Aorta (tissue), 5 donors: Measurements from ENCODE around the gene ARHGEF38. TPM values are rescaled to one million over a fixed set of nuclear protein-coding genes. Genes with fewer than 3 reads are reported as not detected.
"Not testable (repeated sequence)": the region's sequence is repeated elsewhere in the genome, so short reads cannot be mapped to it uniquely, and the experiment has no call there.

Experiments used
- ATAC-seq: fragments of 200-7000 bp; cut with Tn5 transposase; one replicate; pipeline ENCODE4 v1.9.1; 2022; ENCODE audit warnings: moderate library complexity; ENCODE audit not compliant: low FRiP score
- DNase-seq, 2 donors: peaks; one replicate each; pipeline ENCODE4 v3.0.0-alpha.2; 2020
- H3K27ac ChIP-seq, 2 donors: one replicate each; pipeline ENCODE4 v1.5.1; 2013; ENCODE audit warnings: low read length in 2 of 2, mild to moderate bottlenecking in 2 of 2, moderate library complexity in 2 of 2, control low read depth in 1 of 2, inconsistent platforms in 1 of 2, low read depth in 1 of 2
- H3K27me3 ChIP-seq, 2 donors: one replicate each; pipeline ENCODE4 v1.6.1; 2013; ENCODE audit warnings: control low read depth in 1 of 2, low read length in 1 of 2, mild to moderate bottlenecking in 1 of 2, moderate library complexity in 1 of 2; ENCODE audit not compliant: insufficient read depth in 2 of 2, control insufficient read depth in 1 of 2
- H3K36me3 ChIP-seq, 2 donors: one replicate each; pipeline ENCODE4 v1.6.1; 2013; ENCODE audit warnings: control low read depth in 1 of 2, low read length in 1 of 2, mild to moderate bottlenecking in 1 of 2; ENCODE audit not compliant: insufficient read depth in 2 of 2, control insufficient read depth in 1 of 2
- H3K4me1 ChIP-seq, 2 donors: one replicate each; pipeline ENCODE4 v1.6.1; 2013; ENCODE audit warnings: low read length in 2 of 2, control low read depth in 1 of 2, mild to moderate bottlenecking in 1 of 2, moderate library complexity in 1 of 2; ENCODE audit not compliant: insufficient read depth in 2 of 2, control insufficient read depth in 1 of 2
- H3K4me3 ChIP-seq, 2 donors: one replicate each; pipeline ENCODE4 v1.5.1; 2013; ENCODE audit warnings: low read length in 2 of 2, control low read depth in 1 of 2, mild to moderate bottlenecking in 1 of 2
- H3K9me3 ChIP-seq: one replicate; pipeline ENCODE4 v1.6.1; 2013; ENCODE audit warnings: mild to moderate bottlenecking, low read length; ENCODE audit not compliant: control insufficient read depth
- WGBS, 2 donors: extraction: QIAGEN DNeasy Blood & Tissue Kit; methylation state at CpG; one replicate each; pipeline ENCODE4 v1.1.7; 2013; 5-methylcytosine and 5-hydroxymethylcytosine counted together
- intact Hi-C, 2 donors: fragments of 100-400 bp; cut with DNase I; formaldehyde crosslinking; loops; one replicate each; pipeline versions ENCODE4 v1.14.2 to v1.15.0; 2022
- polyA plus RNA-seq, 2 donors: library from polyadenylated mRNA; stranded (reverse); fragments of 200-250 nt; gene quantifications; one replicate each; pipeline ENCODE4 v1.2.3, GENCODE V29; 2013
- total RNA-seq, 2 donors: library from RNA; stranded (reverse); fragmentation: NEBNext Ultra II Directional; extraction: Animal tissue kit (Norgen Biotek cat#: 25700); gene quantifications; one replicate each; pipeline ENCODE4 v1.2.1, GENCODE V29; 2021
- donor health status: healthy with polysubstance abuse.
- donor health status: Bipolar disorder and iron deficiency.
- donor health status: DM: no; HTN: no; CAD: no.
- donor health status: DM: no; HTN: no; CAD: no.
- donor health status: DM: yes; HTN: yes; CAD: no.

The ARHGEF38 gene
- total and polyA plus RNA-seq, 4 donors: 0.75 TPM; not detected in 3

DNA sequence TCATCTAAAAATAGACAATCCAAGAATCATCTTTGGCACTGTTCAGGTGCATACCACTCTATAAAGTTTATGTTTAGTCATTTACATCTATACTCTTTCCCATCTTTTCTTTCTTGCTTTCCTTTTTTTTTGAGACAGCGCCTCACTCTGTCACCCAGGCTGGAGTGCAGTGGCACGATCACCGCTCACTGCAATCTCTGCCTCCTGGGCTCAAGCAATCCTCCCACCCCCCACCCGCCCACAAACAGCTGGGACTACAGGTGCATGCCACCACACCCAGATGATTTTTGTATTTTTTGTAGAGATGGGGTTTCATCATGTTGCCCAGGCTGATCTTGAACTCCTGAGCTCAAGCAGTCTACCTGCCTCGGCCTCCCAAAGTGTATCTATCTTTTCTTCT, 142.4 kb downstream of the ARHGEF38 start:
- not testable (repeated sequence) for H3K36me3 ChIP-seq, ATAC-seq
- 96 to 97% methylated on average over 5 of the region's 5 CpGs for WGBS, 2 donors

GRCh38 chr4:105695832-105696231, 143.4 kb downstream of the ARHGEF38 start:
- H3K36me3 ChIP-seq, H3K4me1 ChIP-seq, H3K9me3 ChIP-seq, H3K27ac ChIP-seq, ATAC-seq, DNase-seq, H3K4me3 ChIP-seq, intact Hi-C loops, H3K27me3 ChIP-seq: not testable (repeated sequence)
- 90 to 96% methylated on average over 8 of the region's 8 CpGs for WGBS, 2 donors

More for the DNA sequence above, 142.4 kb downstream of the ARHGEF38 start:
- H3K27me3 ChIP-seq, H3K27ac ChIP-seq, H3K9me3 ChIP-seq, H3K4me3 ChIP-seq, H3K4me1 ChIP-seq, DNase-seq, intact Hi-C loops: not testable (repeated sequence)

DNA sequence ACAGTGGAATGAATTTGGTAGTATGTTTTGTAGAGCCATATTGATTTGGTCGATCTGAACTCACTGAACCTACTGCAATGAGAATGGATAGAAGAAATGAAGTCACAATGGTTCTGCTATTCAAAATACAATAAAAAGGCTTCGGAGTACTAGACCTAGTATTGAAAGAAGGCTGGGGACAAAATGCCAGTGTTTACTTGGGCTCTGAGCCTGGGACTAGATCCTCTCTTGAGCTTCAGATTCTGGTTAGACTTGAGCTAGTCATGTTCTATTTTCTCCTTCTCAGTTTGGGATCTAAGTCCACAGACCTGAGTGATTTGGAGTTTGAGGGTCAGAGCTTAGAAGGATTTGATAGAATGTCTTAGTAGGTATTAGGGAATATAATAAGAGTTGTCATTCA, 146.2 kb downstream of the ARHGEF38 start:
- H3K4me3 ChIP-seq: no peak overlapping the region
- no peaks in the 10 kb centered on the region for H3K4me1 ChIP-seq
- ATAC-seq (no peak), DNase-seq (no peak)
- H3K9me3 ChIP-seq: no peaks in the 10 kb centered on the region
- intact Hi-C loops: no loop called here
- H3K36me3 ChIP-seq: no peaks in the 10 kb centered on the region
- 82 to 85% methylated on average over 2 of the region's 2 CpGs for WGBS, 2 donors
- no peak overlapping the region for H3K27ac ChIP-seq
- H3K27me3 ChIP-seq: no peaks in the 10 kb centered on the region

DNA sequence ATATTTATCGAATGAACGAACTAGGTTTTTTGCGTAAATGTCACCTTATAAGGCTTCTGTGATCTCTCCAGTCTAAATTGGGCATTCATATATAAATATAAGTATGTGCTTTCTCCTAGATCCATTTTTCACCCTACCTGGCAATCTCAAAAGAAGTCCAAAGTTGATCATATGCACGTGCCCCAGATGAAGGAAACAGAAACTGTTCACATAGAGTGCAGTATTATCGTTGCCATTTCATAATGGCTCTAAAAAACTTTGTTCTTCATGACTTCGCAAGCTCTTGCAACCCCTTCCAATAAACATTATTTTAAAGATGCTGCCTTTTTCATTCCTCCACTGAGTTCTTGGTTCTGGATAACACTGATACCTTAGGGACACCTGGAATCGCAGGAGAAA, 155.4 kb downstream of the ARHGEF38 start:
- DNase-seq (no peak), ATAC-seq (no peak)
- no peaks in the 10 kb centered on the region for H3K27me3 ChIP-seq
- no peaks in the 10 kb centered on the region for H3K9me3 ChIP-seq
- H3K27ac ChIP-seq: no peak overlapping the region
- H3K4me3 ChIP-seq: peak overlapping the region; percentile 72 to 82
- WGBS, 2 donors: 23 to 25% methylated on average over 7 of the region's 7 CpGs
- H3K4me1 ChIP-seq: peaks cover 0 to 3% of the 10 kb centered on the region in 2 donors
- no peaks in the 10 kb centered on the region for H3K36me3 ChIP-seq
- intact Hi-C loops: loop anchor here in 1 of 2 donors (2.0 kb wide), 1 partner anchor 189 kb away; no protein-coding TSS in a partner anchor

DNA sequence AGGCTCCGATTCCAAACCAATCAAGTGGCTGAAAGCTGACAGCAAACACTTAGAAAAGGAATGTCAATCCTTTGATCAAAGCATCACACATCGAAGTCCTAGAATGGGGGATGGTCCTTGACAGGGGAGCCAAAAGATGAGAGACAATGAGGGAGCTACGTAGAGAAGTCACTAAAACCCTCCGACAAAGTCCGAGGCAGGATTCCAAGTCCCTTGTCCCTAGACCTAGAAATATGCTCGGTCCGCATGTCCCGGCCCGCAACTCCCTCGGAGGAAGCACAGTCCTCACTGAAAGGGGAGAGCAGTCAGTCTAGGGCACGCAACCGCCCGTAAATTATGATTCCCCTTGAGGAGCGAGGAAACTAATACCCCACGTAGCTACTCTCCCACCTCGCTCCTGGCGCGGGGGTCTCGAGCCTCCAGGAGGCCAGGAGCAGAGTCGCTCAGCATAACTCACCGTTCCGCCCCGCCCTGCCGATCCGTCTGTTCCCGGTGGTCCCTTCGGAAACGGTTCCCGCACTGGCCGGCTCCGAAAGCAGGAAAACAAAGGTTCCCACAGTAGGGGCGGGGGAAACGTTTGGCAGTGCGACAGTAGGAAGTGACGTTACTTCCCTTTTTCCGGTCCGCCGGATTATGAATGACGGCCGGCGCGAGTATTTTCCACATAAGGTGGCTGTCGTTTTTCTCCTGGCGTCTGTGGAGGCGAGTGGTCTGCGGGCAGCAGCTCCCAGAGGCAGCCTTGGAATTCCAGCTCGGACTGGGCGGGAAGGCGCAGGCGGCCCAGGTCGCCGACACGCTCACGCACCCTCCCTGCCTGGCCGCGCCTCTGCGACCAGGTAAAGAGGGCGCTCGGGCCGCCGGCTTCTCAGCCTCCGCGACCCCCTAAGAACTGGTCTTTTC, 156.0 kb downstream of the ARHGEF38 start, which contains the start of the genes GSTCD and INTS12:
GSTCD (plus strand) TSS at position 604 of the 900 bp plus-strand sequence. CDS start 8,830 bp downstream, outside the sequence.
INTS12 (minus strand) TSS at position 509 of the 900 bp plus-strand sequence. CDS start 8,684 bp downstream, outside the sequence.
- H3K4me3 ChIP-seq: peak within 1 kb of the TSS; percentile 72 to 82
- WGBS, 2 donors: 0% methylated on average over 63 of the region's 63 CpGs
- peak; percentile 98 for ATAC-seq
- intact Hi-C loops: loop anchor here in 1 of 2 donors (2.0 kb wide), 1 partner anchor 188 kb away; no protein-coding TSS in a partner anchor
- H3K4me1 ChIP-seq: peaks cover 0 to 3% of the 10 kb centered on the region in 2 donors
- peak; percentile 94 to 96 for DNase-seq
- H3K27ac ChIP-seq: peak within 1 kb of the TSS in 1 of 2 donors; percentile 43
- no peaks in the 10 kb centered on the region for H3K27me3 ChIP-seq
- H3K9me3 ChIP-seq: no peaks in the 10 kb centered on the region
- no peaks in the 10 kb centered on the region for H3K36me3 ChIP-seq

GRCh38 chr4:105709081-105709450, 156.6 kb downstream of the ARHGEF38 start:
- peak overlapping the region in 1 of 2 donors; percentile 42 for H3K27ac ChIP-seq
- WGBS, 2 donors: 0% methylated on average over 11 of the region's 11 CpGs
- H3K36me3 ChIP-seq: no peaks in the 10 kb centered on the region
- peaks cover under 1 to 3% of the 10 kb centered on the region in 2 donors for H3K4me1 ChIP-seq
- peak; percentile 39 for ATAC-seq
- intact Hi-C loops: loop anchor here in 1 of 2 donors (2.0 kb wide), 1 partner anchor 188 kb away; no protein-coding TSS in a partner anchor
- DNase-seq: no peak
- peak overlapping the region; percentile 67 to 70 for H3K4me3 ChIP-seq
- H3K9me3 ChIP-seq: no peaks in the 10 kb centered on the region
- H3K27me3 ChIP-seq: no peaks in the 10 kb centered on the region

- WGBS, 2 donors: 60 to 64% methylated on average over 15 to 16 of the region's 16 CpGs
- intact Hi-C loops: loop anchor here (10.0 kb wide), 2 partner anchors 495 to 565 kb away; partner anchors contain the start of gene TET2 (in 1 of the 2)
- H3K9me3 ChIP-seq: no peaks in the 10 kb centered on the region
- ATAC-seq: no peak
- peaks cover 1 to 3% of the 10 kb centered on the region in 2 donors for H3K4me1 ChIP-seq
- H3K27ac ChIP-seq: no peak overlapping the region
- H3K4me3 ChIP-seq: no peak overlapping the region
- H3K36me3 ChIP-seq: no peaks in the 10 kb centered on the region
- no peak for DNase-seq
- no peaks in the 10 kb centered on the region for H3K27me3 ChIP-seq
Observed at GRCh38 chr4:105710012-105710600, 157.7 kb downstream of the ARHGEF38 start.

DNA sequence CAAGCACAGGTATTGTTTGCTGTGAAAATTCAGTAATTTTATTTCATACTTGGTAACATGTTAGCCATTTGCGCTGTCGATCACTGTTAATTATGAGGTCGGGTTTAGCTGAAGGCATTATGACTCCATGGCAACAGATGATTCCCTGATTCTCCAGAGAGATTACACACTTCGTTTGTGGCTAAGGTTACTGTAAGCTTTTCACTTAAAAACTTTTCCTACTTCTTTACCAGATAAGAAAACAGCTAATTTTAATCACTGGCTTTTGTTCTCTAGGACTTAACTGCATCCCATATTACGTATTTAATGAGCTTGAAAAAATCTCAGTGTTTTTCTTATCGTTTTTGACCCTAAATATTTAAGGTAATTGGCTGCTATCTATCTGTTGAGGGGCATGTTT, 158.3 kb downstream of the ARHGEF38 start:
- H3K9me3 ChIP-seq: no peaks in the 10 kb centered on the region
- WGBS, 2 donors: 78 to 83% methylated on average over 6 of the region's 6 CpGs
- H3K4me3 ChIP-seq: no peak overlapping the region
- H3K36me3 ChIP-seq: no peaks in the 10 kb centered on the region
- peaks cover 1 to 3% of the 10 kb centered on the region in 2 donors for H3K4me1 ChIP-seq
- DNase-seq (no peak), ATAC-seq (no peak)
- H3K27ac ChIP-seq: no peak overlapping the region
- no peaks in the 10 kb centered on the region for H3K27me3 ChIP-seq
- intact Hi-C loops: loop anchor here (10.0 kb wide), 2 partner anchors 494 to 566 kb away; partner anchors contain the start of gene TET2 (in 1 of the 2)
